ENCODE measurements around the gene SFT2D2.

DNA sequence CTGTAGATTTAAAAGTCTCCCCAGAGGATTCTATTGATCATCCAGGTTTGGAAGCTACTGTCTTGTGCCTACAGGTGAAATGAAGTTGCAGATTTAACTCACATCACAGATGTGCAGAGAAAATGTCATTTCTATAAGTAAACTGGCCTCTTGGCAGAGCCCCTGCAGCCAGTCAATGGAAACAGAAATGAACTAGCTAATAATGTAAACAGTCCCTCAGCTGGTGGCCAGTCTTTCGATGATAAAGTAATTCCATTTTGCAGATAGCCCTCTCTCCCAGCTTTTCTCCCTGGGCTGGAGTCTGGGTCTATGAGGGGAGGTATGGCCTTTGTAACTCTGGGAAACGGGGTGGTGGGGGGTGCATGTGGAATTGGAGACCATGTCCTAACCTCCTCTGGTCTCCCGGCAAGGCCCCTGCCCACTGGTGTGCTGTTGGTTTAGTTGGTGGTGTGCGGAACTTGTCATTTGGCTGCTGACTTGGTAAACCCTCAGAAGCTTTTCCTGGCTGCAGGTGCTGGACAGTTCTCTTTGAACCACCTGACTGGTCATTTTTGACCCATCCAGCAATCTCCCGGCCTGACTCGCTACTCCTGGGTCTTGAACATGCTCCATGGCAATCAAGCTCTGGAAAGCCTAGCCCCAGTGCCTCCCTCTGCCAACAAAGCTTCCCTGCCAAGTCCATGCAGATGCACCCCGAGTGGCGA, 69.8 kb downstream of the SFT2D2 start:
- TF ChIP-seq POLR2A (IDR thresholded peaks at IDR 0.05) = no peak
- TF ChIP-seq, protein P1, sequence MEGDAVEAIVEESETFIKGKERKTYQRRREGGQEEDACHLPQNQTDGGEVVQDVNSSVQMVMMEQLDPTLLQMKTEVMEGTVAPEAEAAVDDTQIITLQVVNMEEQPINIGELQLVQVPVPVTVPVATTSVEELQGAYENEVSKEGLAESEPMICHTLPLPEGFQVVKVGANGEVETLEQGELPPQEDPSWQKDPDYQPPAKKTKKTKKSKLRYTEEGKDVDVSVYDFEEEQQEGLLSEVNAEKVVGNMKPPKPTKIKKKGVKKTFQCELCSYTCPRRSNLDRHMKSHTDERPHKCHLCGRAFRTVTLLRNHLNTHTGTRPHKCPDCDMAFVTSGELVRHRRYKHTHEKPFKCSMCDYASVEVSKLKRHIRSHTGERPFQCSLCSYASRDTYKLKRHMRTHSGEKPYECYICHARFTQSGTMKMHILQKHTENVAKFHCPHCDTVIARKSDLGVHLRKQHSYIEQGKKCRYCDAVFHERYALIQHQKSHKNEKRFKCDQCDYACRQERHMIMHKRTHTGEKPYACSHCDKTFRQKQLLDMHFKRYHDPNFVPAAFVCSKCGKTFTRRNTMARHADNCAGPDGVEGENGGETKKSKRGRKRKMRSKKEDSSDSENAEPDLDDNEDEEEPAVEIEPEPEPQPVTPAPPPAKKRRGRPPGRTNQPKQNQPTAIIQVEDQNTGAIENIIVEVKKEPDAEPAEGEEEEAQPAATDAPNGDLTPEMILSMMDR (IDR thresholded peaks at IDR 0.05) = no peak
